ENCODE results near the gene LGR6.

Gene LGR6

DNA sequence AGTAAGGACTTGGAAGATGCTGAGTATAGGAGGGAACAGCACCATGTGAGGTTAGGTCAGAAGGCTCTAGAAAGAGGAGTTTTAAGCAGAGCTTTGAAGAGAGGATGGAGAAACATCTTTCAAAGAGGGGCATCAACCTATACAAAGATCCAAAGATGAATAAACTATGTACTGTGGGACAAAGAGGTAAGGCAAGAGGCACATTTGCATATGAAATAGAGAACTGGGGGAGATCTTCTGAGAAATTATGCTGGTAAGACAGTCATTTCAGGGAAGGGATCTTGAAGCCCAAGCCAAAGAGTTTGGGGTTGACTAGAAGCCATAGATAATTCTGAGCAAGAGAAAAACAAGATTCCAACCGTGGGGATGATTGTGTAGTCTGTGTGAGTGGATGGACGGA, 70.0 kb downstream of the LGR6 start:
- no peaks in the 10 kb centered on the region for H3K79me2 ChIP-seq (ENCODE audit: insufficient read depth, low read length)
- H3F3A ChIP-seq (ENCODE audit: low read depth): no peaks in the 10 kb centered on the region
- no peak overlapping the region for H3K4me2 ChIP-seq (ENCODE audit: low read depth, low read length, poor library complexity, severe bottlenecking)
- H3K36me3 ChIP-seq (ENCODE audit: insufficient read depth, low read length): no peaks in the 10 kb centered on the region
- TF ChIP-seq EZH2phosphoT487 (IDR thresholded peaks at IDR 0.05; ENCODE audit: borderline replicate concordance): no peak
- TF ChIP-seq, protein P1, sequence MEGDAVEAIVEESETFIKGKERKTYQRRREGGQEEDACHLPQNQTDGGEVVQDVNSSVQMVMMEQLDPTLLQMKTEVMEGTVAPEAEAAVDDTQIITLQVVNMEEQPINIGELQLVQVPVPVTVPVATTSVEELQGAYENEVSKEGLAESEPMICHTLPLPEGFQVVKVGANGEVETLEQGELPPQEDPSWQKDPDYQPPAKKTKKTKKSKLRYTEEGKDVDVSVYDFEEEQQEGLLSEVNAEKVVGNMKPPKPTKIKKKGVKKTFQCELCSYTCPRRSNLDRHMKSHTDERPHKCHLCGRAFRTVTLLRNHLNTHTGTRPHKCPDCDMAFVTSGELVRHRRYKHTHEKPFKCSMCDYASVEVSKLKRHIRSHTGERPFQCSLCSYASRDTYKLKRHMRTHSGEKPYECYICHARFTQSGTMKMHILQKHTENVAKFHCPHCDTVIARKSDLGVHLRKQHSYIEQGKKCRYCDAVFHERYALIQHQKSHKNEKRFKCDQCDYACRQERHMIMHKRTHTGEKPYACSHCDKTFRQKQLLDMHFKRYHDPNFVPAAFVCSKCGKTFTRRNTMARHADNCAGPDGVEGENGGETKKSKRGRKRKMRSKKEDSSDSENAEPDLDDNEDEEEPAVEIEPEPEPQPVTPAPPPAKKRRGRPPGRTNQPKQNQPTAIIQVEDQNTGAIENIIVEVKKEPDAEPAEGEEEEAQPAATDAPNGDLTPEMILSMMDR (conservative IDR thresholded peaks at IDR 0.05; ENCODE audit: low read length): no peak
- peaks cover 7% of the 10 kb centered on the region for H3K27me3 ChIP-seq (ENCODE audit: insufficient read depth, low read length, poor library complexity, severe bottlenecking)
- no peaks in the 10 kb centered on the region for H3K4me1 ChIP-seq (ENCODE audit: insufficient read depth, low read length, poor library complexity, severe bottlenecking)
- no peak overlapping the region for H2AFZ ChIP-seq (ENCODE audit: low read length)
- no peak overlapping the region for H3K4me3 ChIP-seq (ENCODE audit: low read length, poor library complexity, severe bottlenecking)
- no peaks in the 10 kb centered on the region for H3K9me2 ChIP-seq (replicated peaks; ENCODE audit: low read depth, low read length)
- H4K20me1 ChIP-seq (ENCODE audit: insufficient read depth, low read length, poor library complexity, severe bottlenecking): no peaks in the 10 kb centered on the region
- H3K9me3 ChIP-seq (ENCODE audit: insufficient read depth, low read depth, low read length): 0 out of 2 replicates have a peak, but pooled peaks cover 2% of the 10 kb centered on the region
- no peak overlapping the region for H3K9ac ChIP-seq (ENCODE audit: low read depth, low read length, poor library complexity, severe bottlenecking)

DNA sequence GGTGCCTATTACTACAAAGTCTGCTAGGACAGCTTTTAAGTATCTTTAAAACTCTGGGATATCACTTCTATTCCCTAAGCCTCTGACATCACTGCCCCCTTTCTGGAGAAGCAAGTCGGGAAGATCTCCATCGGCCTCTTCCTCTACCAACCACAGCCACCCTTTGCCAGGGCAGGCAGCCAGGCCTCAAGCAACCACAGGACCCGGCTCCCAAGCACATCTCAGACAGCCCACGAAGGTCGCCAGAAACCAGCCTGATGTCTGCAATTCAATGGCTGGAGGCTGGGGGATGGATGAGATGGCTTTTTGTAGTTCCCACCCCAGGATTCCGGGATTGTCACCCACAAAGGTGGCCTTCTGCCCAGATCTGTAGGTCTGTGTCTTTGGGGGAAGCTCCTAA, 70.7 kb downstream of the LGR6 start:
- H2AFZ ChIP-seq (ENCODE audit: low read length): no peak overlapping the region
- no peak overlapping the region for H3K4me3 ChIP-seq (ENCODE audit: low read length, poor library complexity, severe bottlenecking)
- TF ChIP-seq, protein P1 (conservative IDR thresholded peaks at IDR 0.05; ENCODE audit: low read length): no peak
- TF ChIP-seq EZH2phosphoT487 (IDR thresholded peaks at IDR 0.05; ENCODE audit: borderline replicate concordance): no peak
- H3K4me1 ChIP-seq (ENCODE audit: insufficient read depth, low read length, poor library complexity, severe bottlenecking): no peaks in the 10 kb centered on the region
- H3K4me2 ChIP-seq (ENCODE audit: low read depth, low read length, poor library complexity, severe bottlenecking): no peak overlapping the region
- H3F3A ChIP-seq (ENCODE audit: low read depth): no peaks in the 10 kb centered on the region
- no peak overlapping the region for H3K9ac ChIP-seq (ENCODE audit: low read depth, low read length, poor library complexity, severe bottlenecking)
- H4K20me1 ChIP-seq (ENCODE audit: insufficient read depth, low read length, poor library complexity, severe bottlenecking): no peaks in the 10 kb centered on the region
- H3K9me3 ChIP-seq (ENCODE audit: insufficient read depth, low read depth, low read length): 0 out of 2 replicates have a peak, but pooled peaks cover 2% of the 10 kb centered on the region
- no peaks in the 10 kb centered on the region for H3K9me2 ChIP-seq (replicated peaks; ENCODE audit: low read depth, low read length)
- no peaks in the 10 kb centered on the region for H3K36me3 ChIP-seq (ENCODE audit: insufficient read depth, low read length)
- no peaks in the 10 kb centered on the region for H3K79me2 ChIP-seq (ENCODE audit: insufficient read depth, low read length)
- H3K27me3 ChIP-seq (ENCODE audit: insufficient read depth, low read length, poor library complexity, severe bottlenecking): peaks cover 9% of the 10 kb centered on the region

DNA sequence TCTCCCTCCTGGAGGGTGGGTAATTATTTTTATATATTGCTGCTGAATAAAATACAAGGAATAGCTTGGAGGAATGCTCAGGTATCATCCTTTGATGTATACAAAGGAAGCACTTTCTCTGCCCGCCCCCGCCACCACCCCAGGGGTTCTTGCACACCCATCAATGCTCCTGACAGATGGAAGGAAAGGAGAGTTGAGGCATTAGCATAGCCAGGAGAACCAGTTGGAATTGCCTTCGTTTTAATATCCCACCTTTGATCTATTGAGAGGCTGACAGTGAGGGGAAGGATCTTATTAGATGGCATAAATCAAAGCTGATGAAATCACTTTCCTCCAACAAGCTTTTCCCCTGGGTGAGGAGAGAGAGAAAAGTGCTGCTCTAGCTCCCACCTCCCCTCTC, 71.1 kb downstream of the LGR6 start:
- Histone ChIP-seq H3K9ac (ENCODE audit: low read depth, low read length, poor library complexity, severe bottlenecking) (no peak overlapping the region), H3K27me3 (ENCODE audit: insufficient read depth, low read length, poor library complexity, severe bottlenecking) (peaks cover 13% of the 10 kb centered on the region)

More for the DNA sequence above, 71.1 kb downstream of the LGR6 start:
- H3K79me2 ChIP-seq (ENCODE audit: insufficient read depth, low read length): no peaks in the 10 kb centered on the region
- H3K9me2 ChIP-seq (replicated peaks; ENCODE audit: low read depth, low read length): no peaks in the 10 kb centered on the region
- no peak overlapping the region for H3K4me3 ChIP-seq (ENCODE audit: low read length, poor library complexity, severe bottlenecking)
- no peaks in the 10 kb centered on the region for H4K20me1 ChIP-seq (ENCODE audit: insufficient read depth, low read length, poor library complexity, severe bottlenecking)
- no peaks in the 10 kb centered on the region for H3K36me3 ChIP-seq (ENCODE audit: insufficient read depth, low read length)
- H3K4me1 ChIP-seq (ENCODE audit: insufficient read depth, low read length, poor library complexity, severe bottlenecking): no peaks in the 10 kb centered on the region
- H3K9me3 ChIP-seq (ENCODE audit: insufficient read depth, low read depth, low read length): 0 out of 2 replicates have a peak, but pooled peaks cover 2% of the 10 kb centered on the region
- no peaks in the 10 kb centered on the region for H3F3A ChIP-seq (ENCODE audit: low read depth)
- H3K4me2 ChIP-seq (ENCODE audit: low read depth, low read length, poor library complexity, severe bottlenecking): no peak overlapping the region
- no peak overlapping the region for H2AFZ ChIP-seq (ENCODE audit: low read length)
- no peak for TF ChIP-seq EZH2phosphoT487 (IDR thresholded peaks at IDR 0.05; ENCODE audit: borderline replicate concordance)
- TF ChIP-seq, protein P1 (conservative IDR thresholded peaks at IDR 0.05; ENCODE audit: low read length): no peak

All from Loucy (cell line).